Esophagus squamous epithelium (tissue), 4 donors: ENCODE measurements around the gene AUTS2.

ENCODE experiments used
- CTCF ChIP-seq, 6 experiments: fragments of 450-650 bp in 4 of 6; fragments of 200-600 bp in 2 of 6; sonication (generic) in 2 of 6; IDR thresholded peaks; one replicate each; pipeline ENCODE4 v1.5.1; 2016 to 2019; ENCODE audit warnings: antibody characterized with exemption in 6 of 6, mild to moderate bottlenecking in 4 of 6, moderate library complexity in 4 of 6
- POLR2A ChIP-seq, 4 donors: fragments of 450-650 bp; IDR thresholded peaks; one replicate each; pipeline ENCODE4 v1.6.1; 2017; ENCODE audit warnings: antibody characterized with exemption in 4 of 4, mild to moderate bottlenecking in 4 of 4, moderate library complexity in 3 of 4

GRCh38 chr7:69722843-69723242 lies 124.6 kb downstream of the AUTS2 start:
- TF ChIP-seq POLR2A (IDR thresholded peaks at IDR 0.05) = no peak
- TF ChIP-seq CTCF (IDR thresholded peaks at IDR 0.05) = no peak
